ENCODE data around the gene ALKBH5.

ALKBH5 gene

GRCh38 chr17:18158022-18158600 is 25.5 kb upstream of the ALKBH5 start:
- DNase-seq = no peak

GRCh38 chr17:18159551-18160120 is 24.0 kb upstream of the ALKBH5 start:
- DNase-seq = no peak

GRCh38 chr17:18160128-18160856 is 23.3 kb upstream of the ALKBH5 start:
- no peak for DNase-seq

GRCh38 chr17:18161207-18162145 is 22.2 kb upstream of the ALKBH5 start:
- DNase-seq = no peak

GRCh38 chr17:18163547-18163946 is 20.1 kb upstream of the ALKBH5 start:
- no peak for DNase-seq

- no peak for DNase-seq
Observed at GRCh38 chr17:18166894-18167293, 16.7 kb upstream of the ALKBH5 start.

GRCh38 chr17:18167421-18167820 is 16.2 kb upstream of the ALKBH5 start:
- DNase-seq = no peak

GRCh38 chr17:18172531-18173278 is 10.9 kb upstream of the ALKBH5 start:
- DNase-seq = peak in 1 of 2 experiments; percentile 44

GRCh38 chr17:18173740-18174139 is 9.9 kb upstream of the ALKBH5 start:
- no peak for DNase-seq

GRCh38 chr17:18176176-18176575 is 7.5 kb upstream of the ALKBH5 start:
- no peak for DNase-seq

GRCh38 chr17:18177133-18177532 is 6.5 kb upstream of the ALKBH5 start:
- DNase-seq = no peak

- DNase-seq = no peak
Observed at GRCh38 chr17:18177722-18178121, 5.9 kb upstream of the ALKBH5 start.

GRCh38 chr17:18179196-18179595 is 4.4 kb upstream of the ALKBH5 start:
- DNase-seq = no peak

GRCh38 chr17:18179804-18180203 is 3.8 kb upstream of the ALKBH5 start:
- no peak for DNase-seq

- DNase-seq = no peak
Observed at GRCh38 chr17:18181358-18181757, 2.3 kb upstream of the ALKBH5 start.

- DNase-seq = peak in 1 of 2 experiments; percentile 10
Observed at GRCh38 chr17:18182110-18182977, 1.3 kb upstream of the ALKBH5 start.

GRCh38 chr17:18182978-18183333 is 672 bp upstream of the ALKBH5 start:
- DNase-seq = peak; percentile 77 to 82

GRCh38 chr17:18184143-18185031 is 759 bp downstream of the ALKBH5 start:
- DNase-seq = peak; percentile 16 to 47

- DNase-seq = peak in 1 of 2 experiments; percentile 20
Observed at GRCh38 chr17:18185391-18185790, 1.8 kb downstream of the ALKBH5 start.

- no peak for DNase-seq
Observed at GRCh38 chr17:18185832-18186626, 2.4 kb downstream of the ALKBH5 start.
